SK-N-SH (cell line): ENCODE measurements around the gene KCNN3. TPM values are rescaled to one million over a fixed set of nuclear protein-coding genes. Genes with fewer than 3 reads are reported as not detected.
A peak's percentile ranks its signal among the peaks of the same experiment; 100 is the strongest.

Experiments used
- CTCF ChIA-PET: fragments of 300-600, 350-600 bp; formaldehyde crosslinking; extraction: SDS; loops from one replicate; lab custom pipeline; 2021; lab: Yijun Ruan, JAX
- POLR2A ChIA-PET: fragments of 350-600 bp; sonication (Branson Sonifier 250); formaldehyde crosslinking; extraction: SDS; loops from one replicate; lab custom pipeline; 2020; ENCODE audit warnings: antibody characterized with exemption, inconsistent platforms; lab: Yijun Ruan, JAX
- DNase-seq: peaks from one replicate; pipeline ENCODE4 v3.0.0; 2012
- H2AFZ ChIP-seq: fragments of 200-600 bp; sonication (generic); 2 replicates; pipeline ENCODE4 v1.8.1; 2016; ENCODE audit warnings: antibody characterized with exemption, mild to moderate bottlenecking, low read depth
- H3F3A ChIP-seq: fragments of 200-600 bp; sonication (generic); replicated peaks from 2 replicates; pipeline ENCODE3; 2016; ENCODE audit warnings: antibody characterized with exemption, mild to moderate bottlenecking; ENCODE audit not compliant: insufficient read depth
- H3K27ac ChIP-seq, 2 experiments: fragments of 200-500 bp in 1 of 2; fragments of 200-600 bp in 1 of 2; sonication (Bioruptor generic) in 1 of 2; sonication (generic), shearing (Covaris generic) in 1 of 2; 2 replicates each; pipeline versions ENCODE4 v1.5.1 to v1.6.1; 2014 to 2016; ENCODE audit warnings: low read depth in 2 of 2, inconsistent platforms in 1 of 2, low read length in 1 of 2, mild to moderate bottlenecking in 1 of 2, mixed read lengths in 1 of 2
- H3K27me3 ChIP-seq: fragments of 200-600 bp; sonication (generic), shearing (Covaris generic); 2 replicates; pipeline ENCODE4 v1.6.1; 2016; ENCODE audit warnings: mixed run types; ENCODE audit not compliant: insufficient read depth
- H3K36me3 ChIP-seq, 2 experiments: fragments of 200-500 bp in 1 of 2; fragments of 200-600 bp in 1 of 2; sonication (Bioruptor generic) in 1 of 2; sonication (generic) in 1 of 2; replicated peaks in 1 of 2; 2 replicates each; pipeline versions ENCODE3 to v1.5.1; 2014 to 2016; ENCODE audit warnings: low read length in 1 of 2, mild to moderate bottlenecking in 1 of 2; ENCODE audit not compliant: insufficient read depth in 2 of 2, control insufficient read depth in 1 of 2
- H3K4me1 ChIP-seq, 2 experiments: fragments of 200-500 bp in 1 of 2; fragments of 200-600 bp in 1 of 2; sonication (Bioruptor generic) in 1 of 2; sonication (generic), shearing (Covaris generic) in 1 of 2; 2 replicates each; pipeline versions ENCODE4 v1.5.1 to v1.6.1; 2014 to 2016; ENCODE audit warnings: low read depth in 1 of 2, low read length in 1 of 2, mixed run types in 1 of 2; ENCODE audit not compliant: insufficient read depth in 2 of 2, control insufficient read depth in 1 of 2
- H3K4me2 ChIP-seq: fragments of 200-600 bp; sonication (generic), shearing (Covaris generic); 2 replicates; pipeline ENCODE4 v1.6.1; 2017; ENCODE audit warnings: mixed run types
- H3K4me3 ChIP-seq, 2 experiments: fragments of 200-500 bp in 1 of 2; fragments of 200-600 bp in 1 of 2; sonication (Bioruptor generic) in 1 of 2; sonication (generic), shearing (Covaris generic) in 1 of 2; 2 replicates each; pipeline versions ENCODE4 v1.5.1 to v1.8.1; 2014 to 2016; ENCODE audit warnings: low read depth in 2 of 2, inconsistent platforms in 1 of 2, low read length in 1 of 2, mild to moderate bottlenecking in 1 of 2, mixed read lengths in 1 of 2, moderate library complexity in 1 of 2
- H3K79me2 ChIP-seq: fragments of 200-600 bp; sonication (generic); 2 replicates; pipeline ENCODE4 v1.8.1; 2017; ENCODE audit warnings: mild to moderate bottlenecking; ENCODE audit not compliant: insufficient read depth
- H3K9ac ChIP-seq: fragments of 200-600 bp; sonication (generic); 2 replicates; pipeline ENCODE4 v1.6.1; 2017; ENCODE audit warnings: mixed run types
- H3K9me2 ChIP-seq: fragments of 200-600 bp; sonication (generic); 2 replicates; pipeline ENCODE4 v1.6.1; 2017; ENCODE audit warnings: mixed run types
- H3K9me3 ChIP-seq: fragments of 200-600 bp; sonication (generic); 2 replicates; pipeline ENCODE4 v1.6.1; 2017; ENCODE audit warnings: mixed run types, mild to moderate bottlenecking, moderate library complexity
- H4K20me1 ChIP-seq: fragments of 200-600 bp; sonication (generic); 2 replicates; pipeline ENCODE4 v1.6.1; 2017; ENCODE audit warnings: mild to moderate bottlenecking, mixed run types; ENCODE audit not compliant: insufficient read depth
- ELF1 ChIP-seq: IDR thresholded peaks from 2 replicates; pipeline ENCODE4 v1.4.0; 2012
- EP300 ChIP-seq, 2 experiments: IDR thresholded peaks; 2 replicates each; pipeline versions ENCODE4 v1.4.0 to v1.6.1; 2012; ENCODE audit warnings: borderline replicate concordance in 1 of 2, low read depth in 1 of 2, low read length in 1 of 2
- FOXM1 ChIP-seq: IDR thresholded peaks from 2 replicates; pipeline ENCODE4 v1.4.0; 2012; ENCODE audit warnings: low read depth, mild to moderate bottlenecking
- GABPA ChIP-seq: IDR thresholded peaks from 2 replicates; pipeline ENCODE4 v1.4.0; 2012; ENCODE audit warnings: low read depth, mild to moderate bottlenecking
- GATA2 ChIP-seq: sonication (generic); formaldehyde crosslinking; IDR thresholded peaks from 2 replicates; pipeline ENCODE4 v1.5.0; 2020; ENCODE audit warnings: mild to moderate bottlenecking, missing genetic modification reagents
- MXI1 ChIP-seq: IDR thresholded peaks from 2 replicates; pipeline ENCODE4 v1.6.1; 2012; ENCODE audit warnings: mild to moderate bottlenecking, low read depth, low read length, improper control_type of control experiment
- RXRA ChIP-seq: IDR thresholded peaks from 2 replicates; pipeline ENCODE4 v1.4.0; 2012; ENCODE audit warnings: low read depth, mild to moderate bottlenecking, borderline replicate concordance
- TAF1 ChIP-seq: IDR thresholded peaks from 2 replicates; pipeline ENCODE4 v1.6.1; 2012; ENCODE audit warnings: low read depth, mild to moderate bottlenecking, low read length, moderate library complexity, borderline replicate concordance
- TCF12 ChIP-seq: IDR thresholded peaks from 2 replicates; pipeline ENCODE4 v1.4.0; 2012
- WGBS: methylation state at CpG from one replicate; pipeline ENCODE4 v1.1.6; 2017; ENCODE audit warnings: low lambda C conversion rate; 5-methylcytosine and 5-hydroxymethylcytosine counted together
- polyA plus RNA-seq, 3 experiments: library from polyadenylated mRNA; depleted of rRNA; stranded (reverse); fragments of >200 nt; gene quantifications; 2 replicates each; pipeline ENCODE4 v1.2.3, GENCODE V29; 2012

KCNN3 gene
- polyA plus RNA-seq, 1 of the 3 experiments (the other 2 are of a cell fraction) = 0.16 TPM

DNA sequence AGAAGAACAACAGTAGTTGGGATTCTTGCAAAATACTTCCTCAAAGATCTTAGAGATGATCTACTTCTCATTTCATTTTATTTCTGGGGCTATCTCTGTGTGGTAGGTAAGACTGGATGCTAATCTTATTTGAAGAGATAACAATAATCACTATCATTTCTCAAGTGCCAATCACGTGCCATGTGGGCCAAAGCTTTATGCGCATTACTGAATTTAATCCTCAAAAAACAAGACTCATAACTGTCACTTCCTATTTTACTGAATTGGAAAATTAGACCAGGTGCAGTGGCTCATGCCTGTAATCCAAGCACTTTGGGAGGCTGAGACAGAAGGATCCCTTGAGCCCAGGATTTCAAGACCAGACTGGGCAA lies 121.7 kb downstream of the KCNN3 start:
- H3K9ac ChIP-seq = no peak overlapping the region

DNA sequence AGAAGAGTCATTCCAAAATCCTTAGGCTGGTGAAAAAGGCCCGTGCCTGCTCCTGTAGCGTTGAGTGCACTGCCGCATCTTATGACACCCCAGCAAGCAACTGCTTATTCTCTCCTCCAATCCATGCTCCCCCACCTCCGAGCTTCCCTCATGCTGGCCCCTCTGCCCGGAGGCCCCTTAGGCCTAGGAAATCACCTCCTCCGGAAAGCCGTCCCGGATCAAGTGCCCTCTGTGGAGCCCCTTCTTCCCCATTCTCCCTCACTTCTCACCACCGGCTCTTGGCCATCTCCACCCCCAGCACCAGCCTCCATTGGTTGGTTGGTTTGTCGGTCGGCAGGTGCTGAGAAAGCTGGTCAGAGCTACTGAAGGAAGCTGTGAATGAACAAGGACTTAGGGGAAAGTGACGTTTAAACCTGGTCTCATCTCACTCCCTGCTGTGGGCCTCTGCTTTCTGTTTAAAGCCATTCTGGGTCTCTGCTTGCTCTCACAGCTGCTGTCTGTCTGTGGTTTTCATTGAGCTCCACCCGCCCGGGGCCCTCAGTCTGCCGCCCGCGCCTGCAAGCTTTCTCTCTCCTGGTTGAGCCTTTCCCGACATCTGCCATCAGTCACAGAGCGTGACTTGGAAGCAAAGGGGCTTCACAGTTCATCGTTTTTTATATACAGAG lies 122.2 kb downstream of the KCNN3 start:
- no peak overlapping the region for H3K4me2 ChIP-seq
- no peak for TF ChIP-seq TCF12
- TF ChIP-seq FOXM1 = no peak
- peak; percentile 43; the same call in 1 of the 2 replicates for TF ChIP-seq GATA2
- TF ChIP-seq MXI1 = peak; percentile 79
- TF ChIP-seq EP300 (IDR thresholded peaks at IDR 0.05; ENCODE audit: borderline replicate concordance in 1 of 2, low read depth in 1 of 2, low read length in 1 of 2) = peak in 1 of 2 experiments; percentile 31; a peak in 1 of 4 replicates
- TF ChIP-seq ELF1 = no peak
- TF ChIP-seq TAF1 = no peak
- TF ChIP-seq, all 33 proteins: peak for 3
- H3K27me3 ChIP-seq = peaks cover 56% of the 10 kb centered on the region
- DNase-seq = peak; percentile 78
- peak overlapping the region in 1 of 2 experiments; percentile 85; a peak in 2 of 4 replicates for H3K27ac ChIP-seq
- no peak overlapping the region for H2AFZ ChIP-seq
- no peaks in the 10 kb centered on the region for H3K9me2 ChIP-seq
- H4K20me1 ChIP-seq = no peaks in the 10 kb centered on the region
- POLR2A ChIA-PET = no interaction called here
- H3K79me2 ChIP-seq = no peaks in the 10 kb centered on the region
- no peak overlapping the region for H3K9ac ChIP-seq
- WGBS = 53% methylated on average over 20 of the region's 20 CpGs
- H3K4me1 ChIP-seq = peaks cover 0 to 53% of the 10 kb centered on the region in 2 experiments; a peak in 2 of 4 replicates
- no peak overlapping the region for H3K4me3 ChIP-seq
- no peaks in the 10 kb centered on the region for H3K9me3 ChIP-seq
- H3F3A ChIP-seq = no peaks in the 10 kb centered on the region
- no peaks in the 10 kb centered on the region for H3K36me3 ChIP-seq
- CTCF ChIA-PET = interaction anchor here (0.6 to 6.3 kb wide), 19 partner anchors 12 to 825 kb away, joined by 3 to 64 read pairs (median 3); partner anchors contain the start of gene GATAD2B

More for the DNA sequence above, 121.7 kb downstream of the KCNN3 start:
- H2AFZ ChIP-seq = no peak overlapping the region
- H3K4me1 ChIP-seq = peaks cover 0 to 53% of the 10 kb centered on the region in 2 experiments; a peak in 2 of 4 replicates
- ChIA-PET POLR2A (no interaction called here), CTCF (interaction anchor here (0.6 to 6.3 kb wide), 17 partner anchors 12 to 826 kb away, joined by 3 to 64 read pairs (median 3); partner anchors contain the start of gene GATAD2B)
- H3K9me2 ChIP-seq = no peaks in the 10 kb centered on the region
- H3K79me2 ChIP-seq = no peaks in the 10 kb centered on the region
- no peaks in the 10 kb centered on the region for H4K20me1 ChIP-seq
- DNase-seq = no peak
- TF ChIP-seq MXI1 (peak; percentile 15), GATA2 (0 out of 2 replicates have a peak, but pooled peaks have one; percentile 30), TCF12 (no peak)
- H3K27me3 ChIP-seq = peaks cover 56% of the 10 kb centered on the region
- H3F3A ChIP-seq = no peaks in the 10 kb centered on the region
- WGBS = 44% methylated on average over 2 of the region's 2 CpGs
- no peak overlapping the region for H3K4me2 ChIP-seq
- no peaks in the 10 kb centered on the region for H3K9me3 ChIP-seq
- H3K27ac ChIP-seq = peak overlapping the region in 1 of 2 experiments; percentile 85; a peak in 2 of 4 replicates
- no peak overlapping the region for H3K4me3 ChIP-seq
- H3K36me3 ChIP-seq = no peaks in the 10 kb centered on the region

DNA sequence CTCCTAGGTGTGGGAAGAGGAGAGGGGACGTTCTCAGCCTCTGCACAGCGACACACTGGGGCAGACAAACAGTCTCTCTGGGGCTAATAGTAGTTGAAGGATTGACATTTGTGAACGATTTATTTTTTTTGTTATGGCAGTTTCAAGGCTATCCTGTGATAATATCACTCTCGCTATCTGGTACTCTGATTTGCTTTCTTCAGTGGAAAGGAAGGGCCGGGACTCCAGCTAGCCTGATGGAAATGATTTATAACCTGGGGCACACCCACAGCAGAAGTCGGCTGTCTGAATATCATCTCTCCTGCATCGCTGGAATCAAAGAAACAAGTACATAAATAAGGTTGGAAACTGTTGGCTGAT lies 122.7 kb downstream of the KCNN3 start:
- CTCF ChIA-PET = interaction anchor here (0.6 to 6.3 kb wide), 12 partner anchors 12 to 269 kb away, joined by 3 to 64 read pairs (median 4); no protein-coding TSS in a partner anchor
- Histone ChIP-seq H3K27me3 (peaks cover 56% of the 10 kb centered on the region), H3K9me3 (no peaks in the 10 kb centered on the region), H3K4me2 (no peak overlapping the region), H3K79me2 (no peaks in the 10 kb centered on the region), H3K9me2 (no peaks in the 10 kb centered on the region), H3K4me1 (peaks cover 0 to 53% of the 10 kb centered on the region in 2 experiments; a peak in 2 of 4 replicates), H3K27ac (peak overlapping the region in 1 of 2 experiments; percentile 85; a peak in 2 of 4 replicates), H3F3A (no peaks in the 10 kb centered on the region), H3K4me3 (no peak overlapping the region), H3K36me3 (no peaks in the 10 kb centered on the region), H4K20me1 (no peaks in the 10 kb centered on the region), H2AFZ (no peak overlapping the region), H3K9ac (no peak overlapping the region)
- 40% methylated on average over 7 of the region's 7 CpGs for WGBS
- POLR2A ChIA-PET = interaction anchor here (1.0 kb wide), 1 partner anchor 29 kb away, joined by 3 read pairs; no protein-coding TSS in a partner anchor
- DNase-seq = peak; percentile 39
- TF ChIP-seq RXRA = no peak
- TF ChIP-seq FOXM1 = no peak
- TF ChIP-seq GABPA = no peak
- peak; percentile 65 for TF ChIP-seq GATA2
